Measurements from ENCODE around the gene KIAA1328. TPM values are rescaled to one million over a fixed set of nuclear protein-coding genes. Genes with fewer than 3 reads are reported as not detected.

The KIAA1328 gene
- total and polyA plus RNA-seq, 4 donors = 0.95 to 7.4 (median 2.9) TPM

GRCh38 chr18:37156330-37156942, 327.5 kb downstream of the KIAA1328 start:
- WGBS = 71% methylated on average over 7 of the region's 7 CpGs

More at GRCh38 chr18:37156330-37156942, 327.5 kb downstream of the KIAA1328 start:
- H3K9me3 ChIP-seq (ENCODE audit: control insufficient read depth in 4 of 4, low read length in 3 of 4) = no peaks in the 10 kb centered on the region
- no peaks in the 10 kb centered on the region for H3K36me3 ChIP-seq (ENCODE audit: control insufficient read depth in 4 of 4, insufficient read depth in 3 of 4, low read depth in 1 of 4, low read length in 3 of 4)
- TF ChIP-seq EGR1 (IDR thresholded peaks at IDR 0.05; ENCODE audit: low read depth in 2 of 2) (no peak), NR2F2 (IDR thresholded peaks at IDR 0.05) (no peak), JUND (IDR thresholded peaks at IDR 0.05) (no peak), HNF4A (conservative IDR thresholded peaks at IDR 0.05) (no peak), ATF3 (IDR thresholded peaks at IDR 0.05) (no peak), REST (IDR thresholded peaks at IDR 0.05) (no peak), FOXA2 (IDR thresholded peaks at IDR 0.05) (no peak), YY1 (IDR thresholded peaks at IDR 0.05) (no peak), CTCF (IDR thresholded peaks at IDR 0.05; ENCODE audit: low read depth, low read length, missing input control) (no peak), SP1 (IDR thresholded peaks at IDR 0.05) (no peak), TAF1 (conservative IDR thresholded peaks at IDR 0.05) (no peak)
- H3K27me3 ChIP-seq (ENCODE audit: control insufficient read depth in 4 of 4, insufficient read depth in 4 of 4, low read length in 3 of 4) = no peaks in the 10 kb centered on the region
- no peak for DNase-seq (ENCODE audit: low spot score)
- no peak overlapping the region for H3K9ac ChIP-seq (ENCODE audit: low read depth in 1 of 2, low read length in 2 of 2)
- no peak overlapping the region for H3K27ac ChIP-seq (ENCODE audit: low read depth in 1 of 2, low read length in 2 of 2)
- H3K4me3 ChIP-seq (ENCODE audit: low read depth in 1 of 3, low read length in 3 of 3) = no peak overlapping the region
- H3K4me1 ChIP-seq (ENCODE audit: control insufficient read depth in 4 of 4, insufficient read depth in 4 of 4, low read length in 3 of 4) = peaks cover 1 to 13% (median 5%) of the 10 kb centered on the region in 4 donors
